ENCODE results near the gene KMT2B.

KMT2B gene

DNA sequence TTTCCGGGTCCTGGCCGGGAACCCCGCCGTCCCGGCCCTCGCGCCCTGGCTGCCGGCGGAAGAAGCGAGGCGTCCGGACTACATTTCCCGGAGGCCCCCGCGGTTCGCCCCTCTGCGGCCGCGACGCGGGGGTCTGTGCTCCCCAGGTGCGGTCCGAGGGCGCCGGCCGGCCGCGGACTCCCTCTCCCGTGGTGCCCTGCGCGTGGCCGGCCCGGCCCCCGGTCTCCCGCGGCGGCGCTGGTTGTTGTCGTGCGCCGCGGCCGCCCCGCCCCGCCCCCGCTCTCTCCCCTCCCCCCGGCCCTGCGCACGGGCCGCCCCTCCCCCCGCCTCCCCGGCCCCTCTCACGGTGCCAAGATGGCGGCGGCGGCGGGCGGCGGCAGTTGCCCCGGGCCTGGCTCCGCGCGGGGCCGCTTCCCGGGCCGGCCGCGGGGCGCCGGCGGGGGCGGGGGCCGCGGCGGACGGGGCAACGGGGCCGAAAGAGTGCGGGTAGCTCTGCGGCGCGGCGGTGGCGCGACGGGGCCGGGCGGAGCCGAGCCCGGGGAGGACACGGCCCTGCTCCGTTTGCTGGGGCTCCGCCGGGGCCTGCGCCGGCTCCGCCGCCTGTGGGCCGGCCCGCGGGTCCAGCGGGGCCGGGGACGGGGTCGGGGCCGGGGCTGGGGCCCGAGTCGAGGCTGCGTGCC, at the start of gene KMT2B (continued):
- no peak for TF ChIP-seq INSM2 (tag by site-specific recombination; IDR thresholded peaks at IDR 0.05)
- TF ChIP-seq ZNF26 (tag by site-specific recombination; IDR thresholded peaks at IDR 0.05) = no peak
- 0 out of 2 replicates have a peak, but pooled peaks have one; percentile 4 for TF ChIP-seq PBX3 (CRISPR knock-in tag; IDR thresholded peaks at IDR 0.05)
- TF ChIP-seq YY2 (tag by site-specific recombination; IDR thresholded peaks at IDR 0.05) = no peak
- no peak for TF ChIP-seq KLF7 (tag by site-specific recombination; IDR thresholded peaks at IDR 0.05; ENCODE audit: borderline replicate concordance)
- TF ChIP-seq BCL11B (tag by site-specific recombination; IDR thresholded peaks at IDR 0.05; ENCODE audit: low read depth) = 0 out of 2 replicates have a peak, but pooled peaks have one; percentile 36
- TF ChIP-seq ZBTB10 (tag by site-specific recombination; IDR thresholded peaks at IDR 0.05) = peak; percentile 84; the same call in 1 of the 2 replicates
- peak; percentile 76 for TF ChIP-seq ZIC2 (tag by site-specific recombination; IDR thresholded peaks at IDR 0.05)
- peak; percentile 8; the same call in 1 of the 2 replicates for TF ChIP-seq IKZF3 (tag by site-specific recombination; IDR thresholded peaks at IDR 0.05)
- TF ChIP-seq, protein P1, sequence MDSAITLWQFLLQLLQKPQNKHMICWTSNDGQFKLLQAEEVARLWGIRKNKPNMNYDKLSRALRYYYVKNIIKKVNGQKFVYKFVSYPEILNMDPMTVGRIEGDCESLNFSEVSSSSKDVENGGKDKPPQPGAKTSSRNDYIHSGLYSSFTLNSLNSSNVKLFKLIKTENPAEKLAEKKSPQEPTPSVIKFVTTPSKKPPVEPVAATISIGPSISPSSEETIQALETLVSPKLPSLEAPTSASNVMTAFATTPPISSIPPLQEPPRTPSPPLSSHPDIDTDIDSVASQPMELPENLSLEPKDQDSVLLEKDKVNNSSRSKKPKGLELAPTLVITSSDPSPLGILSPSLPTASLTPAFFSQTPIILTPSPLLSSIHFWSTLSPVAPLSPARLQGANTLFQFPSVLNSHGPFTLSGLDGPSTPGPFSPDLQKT (IDR thresholded peaks at IDR 0.05; ENCODE audit: borderline replicate concordance, low read depth, low read length) = 0 out of 2 replicates have a peak, but pooled peaks have one; percentile 49
- peak; percentile 90 for TF ChIP-seq KLF10 (tag by site-specific recombination; IDR thresholded peaks at IDR 0.05)
- no peak for TF ChIP-seq ZNF768 (tag by site-specific recombination; IDR thresholded peaks at IDR 0.05)
- TF ChIP-seq, protein P2, sequence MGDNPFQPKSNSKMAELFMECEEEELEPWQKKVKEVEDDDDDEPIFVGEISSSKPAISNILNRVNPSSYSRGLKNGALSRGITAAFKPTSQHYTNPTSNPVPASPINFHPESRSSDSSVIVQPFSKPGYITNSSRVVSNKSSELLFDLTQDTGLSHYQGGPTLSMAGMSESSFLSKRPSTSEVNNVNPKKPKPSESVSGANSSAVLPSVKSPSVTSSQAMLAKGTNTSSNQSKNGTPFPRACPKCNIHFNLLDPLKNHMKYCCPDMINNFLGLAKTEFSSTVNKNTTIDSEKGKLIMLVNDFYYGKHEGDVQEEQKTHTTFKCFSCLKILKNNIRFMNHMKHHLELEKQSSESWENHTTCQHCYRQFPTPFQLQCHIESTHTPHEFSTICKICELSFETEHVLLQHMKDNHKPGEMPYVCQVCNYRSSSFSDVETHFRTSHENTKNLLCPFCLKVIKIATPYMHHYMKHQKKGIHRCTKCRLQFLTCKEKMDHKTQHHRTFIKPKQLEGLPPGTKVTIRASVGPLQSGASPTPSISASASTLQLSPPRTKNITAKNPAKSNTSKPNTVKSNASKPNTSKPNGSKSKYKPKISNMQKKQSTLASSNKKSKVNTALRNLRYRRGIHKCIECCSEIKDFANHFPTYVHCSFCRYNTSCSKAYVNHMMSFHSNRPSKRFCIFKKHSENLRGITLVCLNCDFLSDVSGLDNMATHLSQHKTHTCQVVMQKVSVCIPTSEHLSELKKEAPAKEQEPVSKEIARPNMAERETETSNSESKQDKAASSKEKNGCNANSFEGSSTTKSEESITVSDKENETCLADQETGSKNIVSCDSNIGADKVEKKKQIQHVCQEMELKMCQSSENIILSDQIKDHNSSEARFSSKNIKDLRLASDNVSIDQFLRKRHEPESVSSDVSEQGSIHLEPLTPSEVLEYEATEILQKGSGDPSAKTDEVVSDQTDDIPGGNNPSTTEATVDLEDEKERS (tag by site-specific recombination; IDR thresholded peaks at IDR 0.05) = no peak
- no peak for TF ChIP-seq FEZF1 (tag by site-specific recombination; IDR thresholded peaks at IDR 0.05)
- TF ChIP-seq, protein P3, sequence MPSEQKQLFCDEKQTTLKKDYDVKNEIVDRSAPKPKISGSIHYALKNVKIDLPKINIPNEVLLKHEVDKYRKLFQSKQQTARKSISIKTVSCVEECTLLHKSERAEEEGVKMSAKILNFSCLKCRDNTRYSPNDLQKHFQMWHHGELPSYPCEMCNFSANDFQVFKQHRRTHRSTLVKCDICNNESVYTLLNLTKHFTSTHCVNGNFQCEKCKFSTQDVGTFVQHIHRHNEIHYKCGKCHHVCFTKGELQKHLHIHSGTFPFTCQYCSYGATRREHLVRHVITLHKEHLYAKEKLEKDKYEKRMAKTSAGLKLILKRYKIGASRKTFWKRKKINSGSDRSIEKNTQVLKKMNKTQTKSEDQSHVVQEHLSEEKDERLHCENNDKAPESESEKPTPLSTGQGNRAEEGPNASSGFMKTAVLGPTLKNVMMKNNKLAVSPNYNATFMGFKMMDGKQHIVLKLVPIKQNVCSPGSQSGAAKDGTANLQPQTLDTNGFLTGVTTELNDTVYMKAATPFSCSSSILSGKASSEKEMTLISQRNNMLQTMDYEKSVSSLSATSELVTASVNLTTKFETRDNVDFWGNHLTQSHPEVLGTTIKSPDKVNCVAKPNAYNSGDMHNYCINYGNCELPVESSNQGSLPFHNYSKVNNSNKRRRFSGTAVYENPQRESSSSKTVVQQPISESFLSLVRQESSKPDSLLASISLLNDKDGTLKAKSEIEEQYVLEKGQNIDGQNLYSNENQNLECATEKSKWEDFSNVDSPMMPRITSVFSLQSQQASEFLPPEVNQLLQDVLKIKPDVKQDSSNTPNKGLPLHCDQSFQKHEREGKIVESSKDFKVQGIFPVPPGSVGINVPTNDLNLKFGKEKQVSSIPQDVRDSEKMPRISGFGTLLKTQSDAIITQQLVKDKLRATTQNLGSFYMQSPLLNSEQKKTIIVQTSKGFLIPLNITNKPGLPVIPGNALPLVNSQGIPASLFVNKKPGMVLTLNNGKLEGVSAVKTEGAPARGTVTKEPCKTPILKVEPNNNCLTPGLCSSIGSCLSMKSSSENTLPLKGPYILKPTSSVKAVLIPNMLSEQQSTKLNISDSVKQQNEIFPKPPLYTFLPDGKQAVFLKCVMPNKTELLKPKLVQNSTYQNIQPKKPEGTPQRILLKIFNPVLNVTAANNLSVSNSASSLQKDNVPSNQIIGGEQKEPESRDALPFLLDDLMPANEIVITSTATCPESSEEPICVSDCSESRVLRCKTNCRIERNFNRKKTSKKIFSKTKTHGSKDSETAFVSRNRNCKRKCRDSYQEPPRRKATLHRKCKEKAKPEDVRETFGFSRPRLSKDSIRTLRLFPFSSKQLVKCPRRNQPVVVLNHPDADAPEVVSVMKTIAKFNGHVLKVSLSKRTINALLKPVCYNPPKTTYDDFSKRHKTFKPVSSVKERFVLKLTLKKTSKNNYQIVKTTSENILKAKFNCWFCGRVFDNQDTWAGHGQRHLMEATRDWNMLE (tag by site-specific recombination; conservative IDR thresholded peaks at IDR 0.05; ENCODE audit: low read depth) = no peak
- no peak for TF ChIP-seq ZNF362 (tag by site-specific recombination; IDR thresholded peaks at IDR 0.05)
- TF ChIP-seq YY1 (tag by site-specific recombination; IDR thresholded peaks at IDR 0.05) = no peak; the same call in 1 of the 2 replicates
- TF ChIP-seq ZNF561 (tag by site-specific recombination; IDR thresholded peaks at IDR 0.05; ENCODE audit: borderline replicate concordance) = peak; percentile 85; the same call in 1 of the 2 replicates
- peak; percentile 99 for TF ChIP-seq GLIS1 (tag by site-specific recombination; IDR thresholded peaks at IDR 0.05)
- TF ChIP-seq ZNF830 (tag by site-specific recombination; IDR thresholded peaks at IDR 0.05; ENCODE audit: low read depth) = no peak
